ENCODE results near the gene ATF6. TPM values are rescaled to one million over a fixed set of nuclear protein-coding genes. Genes with fewer than 3 reads are reported as not detected.

Gene ATF6
- total RNA-seq, 1 experiment from 2014 or later: 10.6 TPM

GRCh38 chr1:161817176-161817730 lies 51.1 kb downstream of the ATF6 start:
- H3K36me3 Mint-ChIP-seq: no peaks in the 10 kb centered on the region
- H3K4me1 Mint-ChIP-seq: no peaks in the 10 kb centered on the region
- DNase-seq (ENCODE audit: low spot score): no peak
- TF ChIP-seq ZNF219 (CRISPR knock-in tag; IDR thresholded peaks at IDR 0.05; ENCODE audit: borderline replicate concordance) (no peak), RELA (CRISPR knock-in tag; IDR thresholded peaks at IDR 0.05; ENCODE audit: borderline replicate concordance) (no peak)
- POLR2A ChIA-PET: no interaction called here
- no peak overlapping the region for H3K4me3 Mint-ChIP-seq
- H3K27ac Mint-ChIP-seq: no peak overlapping the region
- ATAC-seq: no peak
- no peaks in the 10 kb centered on the region for H3K27me3 Mint-ChIP-seq (ENCODE audit: low read depth)
- H3K9me3 Mint-ChIP-seq: peaks cover 4% of the 10 kb centered on the region; the same call in 1 of the 2 replicates
- CTCF ChIA-PET: interaction anchor here (0.6 kb wide), 1 partner anchor 68 kb away, joined by 4 read pairs; the partner anchor contains the start of gene DUSP12

GRCh38 chr1:161820914-161821313 lies 54.8 kb downstream of the ATF6 start:
- Mint-ChIP-seq H3K4me1 (no peaks in the 10 kb centered on the region), H3K36me3 (no peaks in the 10 kb centered on the region), H3K27ac (no peak overlapping the region), H3K27me3 (ENCODE audit: low read depth) (no peaks in the 10 kb centered on the region), H3K9me3 (peaks cover 4% of the 10 kb centered on the region; the same call in 1 of the 2 replicates), H3K4me3 (no peak overlapping the region)
- CTCF ChIA-PET: no interaction called here
- no peak for DNase-seq (ENCODE audit: low spot score)
- ATAC-seq: no peak
- no peak for TF ChIP-seq ZNF512 (CRISPR knock-in tag; IDR thresholded peaks at IDR 0.05; ENCODE audit: borderline replicate concordance)
- TF ChIP-seq FOXK1 (CRISPR knock-in tag; IDR thresholded peaks at IDR 0.05): no peak
- no peak for TF ChIP-seq IRF1 (CRISPR knock-in tag; IDR thresholded peaks at IDR 0.05)
- TF ChIP-seq ATF6 (CRISPR knock-in tag; IDR thresholded peaks at IDR 0.05): no peak
- TF ChIP-seq ZNF416 (CRISPR knock-in tag; IDR thresholded peaks at IDR 0.05): no peak
- TF ChIP-seq SMAD4 (CRISPR knock-in tag; IDR thresholded peaks at IDR 0.05): no peak
- POLR2A ChIA-PET: no interaction called here

- Mint-ChIP-seq H3K4me1 (no peaks in the 10 kb centered on the region), H3K27me3 (ENCODE audit: low read depth) (no peaks in the 10 kb centered on the region), H3K27ac (no peak overlapping the region), H3K36me3 (peaks cover 8% of the 10 kb centered on the region), H3K9me3 (peaks cover 8% of the 10 kb centered on the region), H3K4me3 (no peak overlapping the region)
- ChIA-PET CTCF (no interaction called here), POLR2A (interaction anchor here (0.6 kb wide), 1 partner anchor 104 kb away, joined by 3 read pairs; no protein-coding TSS in a partner anchor)
- no peak for ATAC-seq
- no peak for DNase-seq (ENCODE audit: low spot score)
- TF ChIP-seq GABPB1 (CRISPR knock-in tag; IDR thresholded peaks at IDR 0.05): no peak
- TF ChIP-seq MLX (CRISPR knock-in tag; IDR thresholded peaks at IDR 0.05): no peak
- no peak for TF ChIP-seq USF2 (CRISPR knock-in tag; IDR thresholded peaks at IDR 0.05)
- no peak for TF ChIP-seq GRHL2 (CRISPR knock-in tag; IDR thresholded peaks at IDR 0.05; ENCODE audit: insufficient replicate concordance, severe bottlenecking)
- no peak for TF ChIP-seq HMGXB4 (CRISPR knock-in tag; IDR thresholded peaks at IDR 0.05)
- no peak for TF ChIP-seq CTCF (IDR thresholded peaks at IDR 0.05)
- TF ChIP-seq NFE2L1 (CRISPR knock-in tag; IDR thresholded peaks at IDR 0.05): no peak
- no peak for TF ChIP-seq MXD4 (CRISPR knock-in tag; IDR thresholded peaks at IDR 0.05; ENCODE audit: borderline replicate concordance)
- TF ChIP-seq AFF4 (CRISPR knock-in tag; IDR thresholded peaks at IDR 0.05; ENCODE audit: borderline replicate concordance): no peak
- TF ChIP-seq NR2C2 (CRISPR knock-in tag; IDR thresholded peaks at IDR 0.05): no peak
Measured at GRCh38 chr1:161824618-161825017, 58.5 kb downstream of the ATF6 start.

Measured in WTC11 (cell line).